OCI-LY3 (cell line): Measurements from ENCODE around the gene LSM14A.
"Not testable (repeated sequence)": the region's sequence is repeated elsewhere in the genome, so short reads cannot be mapped to it uniquely, and the experiment has no call there.

Experiments
- EZH2phosphoT487 ChIP-seq: fragments of 200-600 bp; shearing (Covaris generic); IDR thresholded peaks from 2 replicates; pipeline ENCODE4 v1.6.1; 2018; ENCODE audit warnings: antibody characterized with exemption, mixed run types, low read depth
- TF ChIP-seq, protein P1 (sequence below): fragments of 200-600, 300-600 bp; sonication (generic); IDR thresholded peaks from 2 replicates; pipeline ENCODE4 v1.5.1; 2014; ENCODE audit warnings: antibody characterized with exemption, low read length, low read depth

DNA sequence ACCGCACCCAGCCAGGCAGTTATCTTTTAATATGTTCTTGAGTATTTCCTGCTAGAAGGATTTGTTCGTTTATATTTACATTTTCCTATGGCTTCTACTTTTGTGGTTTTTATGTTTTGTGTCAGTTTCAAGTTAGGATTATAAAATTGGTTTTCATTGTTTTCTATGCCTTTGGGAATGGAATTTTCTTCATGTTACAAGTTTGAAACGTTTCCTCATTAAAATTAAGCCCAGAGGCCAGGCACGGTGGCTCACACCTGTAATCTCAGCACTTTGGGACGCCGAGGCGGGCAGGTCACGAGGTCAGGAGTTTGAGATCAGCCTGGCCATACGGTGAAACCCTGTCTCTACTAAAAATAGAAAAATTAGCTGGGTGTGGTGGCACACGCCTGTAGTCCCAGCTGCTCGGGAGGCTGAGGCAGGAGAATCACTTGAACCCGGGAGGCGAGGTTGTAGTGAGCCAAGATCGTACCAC is 44.5 kb downstream of the LSM14A start:
- TF ChIP-seq, protein P1, sequence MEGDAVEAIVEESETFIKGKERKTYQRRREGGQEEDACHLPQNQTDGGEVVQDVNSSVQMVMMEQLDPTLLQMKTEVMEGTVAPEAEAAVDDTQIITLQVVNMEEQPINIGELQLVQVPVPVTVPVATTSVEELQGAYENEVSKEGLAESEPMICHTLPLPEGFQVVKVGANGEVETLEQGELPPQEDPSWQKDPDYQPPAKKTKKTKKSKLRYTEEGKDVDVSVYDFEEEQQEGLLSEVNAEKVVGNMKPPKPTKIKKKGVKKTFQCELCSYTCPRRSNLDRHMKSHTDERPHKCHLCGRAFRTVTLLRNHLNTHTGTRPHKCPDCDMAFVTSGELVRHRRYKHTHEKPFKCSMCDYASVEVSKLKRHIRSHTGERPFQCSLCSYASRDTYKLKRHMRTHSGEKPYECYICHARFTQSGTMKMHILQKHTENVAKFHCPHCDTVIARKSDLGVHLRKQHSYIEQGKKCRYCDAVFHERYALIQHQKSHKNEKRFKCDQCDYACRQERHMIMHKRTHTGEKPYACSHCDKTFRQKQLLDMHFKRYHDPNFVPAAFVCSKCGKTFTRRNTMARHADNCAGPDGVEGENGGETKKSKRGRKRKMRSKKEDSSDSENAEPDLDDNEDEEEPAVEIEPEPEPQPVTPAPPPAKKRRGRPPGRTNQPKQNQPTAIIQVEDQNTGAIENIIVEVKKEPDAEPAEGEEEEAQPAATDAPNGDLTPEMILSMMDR = not testable (repeated sequence)
- not testable (repeated sequence) for TF ChIP-seq EZH2phosphoT487
